Body of pancreas (tissue), 4 donors: ENCODE data around the gene P2RX4.

Experiments
- POLR2A ChIP-seq, 3 donors: fragments of 450-650 bp; IDR thresholded peaks; one replicate each; pipeline ENCODE4 v1.6.1; 2016; ENCODE audit warnings: antibody characterized with exemption in 3 of 3, mild to moderate bottlenecking in 2 of 3
- TF ChIP-seq, protein P1 (sequence below), 7 experiments: fragments of 450-650 bp in 4 of 7; fragments of 200-600 bp in 3 of 7; sonication (generic) in 3 of 7; IDR thresholded peaks; one replicate each; pipeline ENCODE4 v1.5.1; 2016 to 2019; ENCODE audit warnings: antibody characterized with exemption in 7 of 7

DNA sequence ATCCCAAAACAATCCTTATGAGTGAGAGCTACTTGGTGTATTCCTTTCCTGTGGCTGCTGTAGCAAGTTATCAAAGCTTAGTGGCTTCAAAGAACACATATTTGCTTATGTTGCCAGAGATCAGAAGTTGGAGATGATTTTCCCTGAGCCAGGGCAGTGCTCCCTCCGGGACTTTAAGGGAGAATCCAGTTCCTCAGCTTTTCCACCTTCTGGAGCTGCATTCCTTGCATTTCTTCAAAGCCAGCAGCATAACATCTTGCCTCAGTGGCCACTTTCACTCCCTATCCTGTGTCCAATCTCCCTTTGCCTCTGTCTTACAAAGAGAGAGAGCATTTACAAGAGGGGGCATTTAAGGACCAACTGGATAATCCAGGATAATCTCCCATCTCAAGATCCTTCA, 43.6 kb upstream of the P2RX4 start:
- TF ChIP-seq, protein P1, sequence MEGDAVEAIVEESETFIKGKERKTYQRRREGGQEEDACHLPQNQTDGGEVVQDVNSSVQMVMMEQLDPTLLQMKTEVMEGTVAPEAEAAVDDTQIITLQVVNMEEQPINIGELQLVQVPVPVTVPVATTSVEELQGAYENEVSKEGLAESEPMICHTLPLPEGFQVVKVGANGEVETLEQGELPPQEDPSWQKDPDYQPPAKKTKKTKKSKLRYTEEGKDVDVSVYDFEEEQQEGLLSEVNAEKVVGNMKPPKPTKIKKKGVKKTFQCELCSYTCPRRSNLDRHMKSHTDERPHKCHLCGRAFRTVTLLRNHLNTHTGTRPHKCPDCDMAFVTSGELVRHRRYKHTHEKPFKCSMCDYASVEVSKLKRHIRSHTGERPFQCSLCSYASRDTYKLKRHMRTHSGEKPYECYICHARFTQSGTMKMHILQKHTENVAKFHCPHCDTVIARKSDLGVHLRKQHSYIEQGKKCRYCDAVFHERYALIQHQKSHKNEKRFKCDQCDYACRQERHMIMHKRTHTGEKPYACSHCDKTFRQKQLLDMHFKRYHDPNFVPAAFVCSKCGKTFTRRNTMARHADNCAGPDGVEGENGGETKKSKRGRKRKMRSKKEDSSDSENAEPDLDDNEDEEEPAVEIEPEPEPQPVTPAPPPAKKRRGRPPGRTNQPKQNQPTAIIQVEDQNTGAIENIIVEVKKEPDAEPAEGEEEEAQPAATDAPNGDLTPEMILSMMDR (IDR thresholded peaks at IDR 0.05) = no peak
- no peak for TF ChIP-seq POLR2A (IDR thresholded peaks at IDR 0.05)
